ENCODE results near the gene KPNA2.
"Not testable (repeated sequence)": the region's sequence is repeated elsewhere in the genome, so short reads cannot be mapped to it uniquely, and the experiment has no call there.

DNA sequence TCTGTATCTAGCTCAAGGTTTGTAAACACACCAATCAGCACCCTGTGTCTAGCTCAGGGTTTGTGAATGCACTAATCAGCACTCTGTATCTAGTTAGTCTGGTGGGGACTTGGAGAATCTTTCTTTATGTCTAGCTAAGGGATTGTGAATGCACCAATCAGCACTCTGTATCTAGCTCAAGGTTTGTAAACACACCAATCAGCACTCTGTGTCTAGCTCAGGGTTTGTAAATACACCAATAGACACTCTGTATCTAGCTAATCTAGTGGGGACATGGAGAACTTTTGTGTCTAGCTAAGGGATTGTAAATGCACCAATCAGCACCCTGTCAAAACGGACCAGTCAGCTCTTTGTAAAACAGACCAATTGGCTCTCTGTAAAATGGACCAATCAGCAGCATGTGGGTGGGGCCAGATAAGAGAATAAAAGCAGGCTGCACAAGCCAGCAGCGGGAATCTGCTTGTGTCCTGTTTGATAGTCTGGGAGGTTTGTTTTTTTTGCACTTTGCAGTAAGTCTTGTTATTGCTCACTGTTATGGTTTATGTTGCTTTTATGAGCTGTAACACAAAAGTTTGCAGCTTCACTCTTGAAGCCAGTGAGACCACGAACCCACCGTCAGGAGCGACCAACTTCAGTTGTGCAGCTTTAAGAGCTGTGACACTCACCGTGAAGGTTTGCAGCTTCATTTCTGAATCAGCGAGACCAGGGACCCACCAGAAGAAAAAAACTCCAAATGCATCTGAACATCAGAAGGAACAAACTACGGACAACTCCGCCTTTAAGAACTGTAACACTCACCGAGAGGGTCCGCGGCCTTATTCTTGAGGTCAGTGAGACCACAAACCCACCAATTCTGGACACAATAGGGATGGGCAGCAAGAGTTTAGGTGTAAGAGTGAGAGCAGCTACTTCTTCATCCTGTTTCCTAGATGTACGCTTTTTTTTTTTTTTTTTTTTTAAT, 46.0 kb downstream of the KPNA2 start:
- TF ChIP-seq REST (IDR thresholded peaks at IDR 0.05; ENCODE audit: insufficient replicate concordance, low read depth); POLR2AphosphoS5 (IDR thresholded peaks at IDR 0.05; ENCODE audit: low read depth); GABPA (IDR thresholded peaks at IDR 0.05; ENCODE audit: low read depth): not testable (repeated sequence)
- TF ChIP-seq, protein P1, sequence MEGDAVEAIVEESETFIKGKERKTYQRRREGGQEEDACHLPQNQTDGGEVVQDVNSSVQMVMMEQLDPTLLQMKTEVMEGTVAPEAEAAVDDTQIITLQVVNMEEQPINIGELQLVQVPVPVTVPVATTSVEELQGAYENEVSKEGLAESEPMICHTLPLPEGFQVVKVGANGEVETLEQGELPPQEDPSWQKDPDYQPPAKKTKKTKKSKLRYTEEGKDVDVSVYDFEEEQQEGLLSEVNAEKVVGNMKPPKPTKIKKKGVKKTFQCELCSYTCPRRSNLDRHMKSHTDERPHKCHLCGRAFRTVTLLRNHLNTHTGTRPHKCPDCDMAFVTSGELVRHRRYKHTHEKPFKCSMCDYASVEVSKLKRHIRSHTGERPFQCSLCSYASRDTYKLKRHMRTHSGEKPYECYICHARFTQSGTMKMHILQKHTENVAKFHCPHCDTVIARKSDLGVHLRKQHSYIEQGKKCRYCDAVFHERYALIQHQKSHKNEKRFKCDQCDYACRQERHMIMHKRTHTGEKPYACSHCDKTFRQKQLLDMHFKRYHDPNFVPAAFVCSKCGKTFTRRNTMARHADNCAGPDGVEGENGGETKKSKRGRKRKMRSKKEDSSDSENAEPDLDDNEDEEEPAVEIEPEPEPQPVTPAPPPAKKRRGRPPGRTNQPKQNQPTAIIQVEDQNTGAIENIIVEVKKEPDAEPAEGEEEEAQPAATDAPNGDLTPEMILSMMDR (IDR thresholded peaks at IDR 0.05; ENCODE audit: insufficient read depth, low read length) = not testable (repeated sequence)

Data from HL-60 (cell line).